Endothelial cell (in vitro differentiated cells): ENCODE data around the gene PTPRN2. TPM values are rescaled to one million over a fixed set of nuclear protein-coding genes. Genes with fewer than 3 reads are reported as not detected.
A peak's percentile ranks its signal among the peaks of the same experiment; 100 is the strongest.
"Not testable (repeated sequence)": the region's sequence is repeated elsewhere in the genome, so short reads cannot be mapped to it uniquely, and the experiment has no call there.

ENCODE experiments used
- DNase-seq: peaks from one replicate; pipeline ENCODE4 v3.0.0; 2021; ENCODE audit warnings: low spot score
- H3K27ac Mint-ChIP-seq: one replicate; pipeline ENCODE4 v1.8.0; 2021; ENCODE audit warnings: mixed read lengths, inconsistent platforms; ENCODE audit not compliant: unreplicated experiment
- H3K27me3 Mint-ChIP-seq: one replicate; pipeline ENCODE4 v1.8.0; 2021; ENCODE audit warnings: mild to moderate bottlenecking, moderate library complexity, mixed read lengths, inconsistent platforms; ENCODE audit not compliant: unreplicated experiment
- H3K36me3 Mint-ChIP-seq: one replicate; pipeline ENCODE4 v1.8.0; 2021; ENCODE audit warnings: mild to moderate bottlenecking, low read depth, mixed read lengths, inconsistent platforms; ENCODE audit not compliant: unreplicated experiment
- H3K4me1 Mint-ChIP-seq: one replicate; pipeline ENCODE4 v1.8.0; 2021; ENCODE audit warnings: mild to moderate bottlenecking, mixed read lengths, inconsistent platforms; ENCODE audit not compliant: unreplicated experiment
- H3K4me3 Mint-ChIP-seq: one replicate; pipeline ENCODE4 v1.8.0; 2021; ENCODE audit warnings: mild to moderate bottlenecking, mixed read lengths, inconsistent platforms; ENCODE audit not compliant: unreplicated experiment
- H3K9me3 Mint-ChIP-seq: one replicate; pipeline ENCODE4 v1.8.0; 2021; ENCODE audit warnings: mixed read lengths, inconsistent platforms; ENCODE audit not compliant: unreplicated experiment
- total RNA-seq: library from RNA; stranded (reverse); fragmentation: NEBNext Ultra II Directional; extraction: Animal tissue kit (Norgen Biotek cat#: 25700); gene quantifications from one replicate; pipeline ENCODE4 v1.2.1, GENCODE V29; 2021; ENCODE audit not compliant: unreplicated experiment
- TF ChIP-seq, protein P1 (sequence below): fragments of 200-600 bp; sonication (generic); IDR thresholded peaks from one replicate; pipeline ENCODE4 v1.5.0; 2021; ENCODE audit warnings: antibody characterized with exemption; ENCODE audit not compliant: unreplicated experiment

Gene PTPRN2
- total RNA-seq, 1 donor from 2014 or later, result 0.18 TPM

- no peak for DNase-seq
- Mint-ChIP-seq H3K4me3 (no peak overlapping the region), H3K9me3 (peaks cover 41% of the 10 kb centered on the region)
Observed at GRCh38 chr7:158406801-158407200, 180.8 kb downstream of the PTPRN2 start.

DNA sequence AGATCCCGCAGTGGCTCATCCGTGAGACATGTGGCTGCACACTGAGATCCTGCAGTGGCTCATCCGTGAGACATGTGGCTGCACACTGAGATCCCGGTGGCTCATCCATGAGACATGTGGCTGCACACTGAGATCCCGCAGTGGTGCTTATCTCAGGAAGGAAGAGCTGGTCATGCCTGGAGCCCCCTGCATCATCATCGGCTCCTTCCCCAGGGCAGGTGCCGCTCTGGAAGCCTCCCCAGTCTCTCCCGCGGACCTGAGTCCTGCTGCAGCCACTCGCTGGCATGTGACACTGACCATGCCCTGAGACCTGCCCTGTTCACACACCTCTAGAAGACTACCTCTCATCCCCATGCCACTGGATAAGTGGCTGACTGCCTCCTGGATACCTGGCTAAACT is 181.3 kb downstream of the PTPRN2 start:
- H3K36me3 Mint-ChIP-seq, result peaks cover 10% of the 10 kb centered on the region
- peaks cover 8% of the 10 kb centered on the region for H3K27me3 Mint-ChIP-seq
- H3K9me3 Mint-ChIP-seq, result peaks cover 44% of the 10 kb centered on the region
- no peak overlapping the region for H3K4me3 Mint-ChIP-seq
- TF ChIP-seq, protein P1, sequence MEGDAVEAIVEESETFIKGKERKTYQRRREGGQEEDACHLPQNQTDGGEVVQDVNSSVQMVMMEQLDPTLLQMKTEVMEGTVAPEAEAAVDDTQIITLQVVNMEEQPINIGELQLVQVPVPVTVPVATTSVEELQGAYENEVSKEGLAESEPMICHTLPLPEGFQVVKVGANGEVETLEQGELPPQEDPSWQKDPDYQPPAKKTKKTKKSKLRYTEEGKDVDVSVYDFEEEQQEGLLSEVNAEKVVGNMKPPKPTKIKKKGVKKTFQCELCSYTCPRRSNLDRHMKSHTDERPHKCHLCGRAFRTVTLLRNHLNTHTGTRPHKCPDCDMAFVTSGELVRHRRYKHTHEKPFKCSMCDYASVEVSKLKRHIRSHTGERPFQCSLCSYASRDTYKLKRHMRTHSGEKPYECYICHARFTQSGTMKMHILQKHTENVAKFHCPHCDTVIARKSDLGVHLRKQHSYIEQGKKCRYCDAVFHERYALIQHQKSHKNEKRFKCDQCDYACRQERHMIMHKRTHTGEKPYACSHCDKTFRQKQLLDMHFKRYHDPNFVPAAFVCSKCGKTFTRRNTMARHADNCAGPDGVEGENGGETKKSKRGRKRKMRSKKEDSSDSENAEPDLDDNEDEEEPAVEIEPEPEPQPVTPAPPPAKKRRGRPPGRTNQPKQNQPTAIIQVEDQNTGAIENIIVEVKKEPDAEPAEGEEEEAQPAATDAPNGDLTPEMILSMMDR, result no peak
- no peaks in the 10 kb centered on the region for H3K4me1 Mint-ChIP-seq
- H3K27ac Mint-ChIP-seq, result peak overlapping the region; percentile 57
- DNase-seq, result no peak

More at GRCh38 chr7:158406801-158407200, 180.8 kb downstream of the PTPRN2 start:
- Mint-ChIP-seq H3K27me3 (peaks cover 6% of the 10 kb centered on the region), H3K36me3 (peaks cover 6% of the 10 kb centered on the region), H3K4me1 (no peaks in the 10 kb centered on the region), H3K27ac (peak overlapping the region; percentile 57)
- TF ChIP-seq, protein P1, result no peak

- not testable (repeated sequence) for H3K4me1 Mint-ChIP-seq, H3K27me3 Mint-ChIP-seq, H3K27ac Mint-ChIP-seq, H3K4me3 Mint-ChIP-seq, DNase-seq
- Mint-ChIP-seq H3K9me3 (peaks cover 41% of the 10 kb centered on the region), H3K36me3 (peaks cover 10% of the 10 kb centered on the region)
Observed at GRCh38 chr7:158405771-158406170, 181.9 kb downstream of the PTPRN2 start.

GRCh38 chr7:158405324-158405723 is 182.3 kb downstream of the PTPRN2 start:
- TF ChIP-seq, protein P1, result no peak
- Mint-ChIP-seq H3K27me3 (peaks cover 6% of the 10 kb centered on the region), H3K4me1 (no peaks in the 10 kb centered on the region), H3K36me3 (peaks cover 11% of the 10 kb centered on the region), H3K4me3 (no peak overlapping the region), H3K9me3 (peaks cover 43% of the 10 kb centered on the region), H3K27ac (no peak overlapping the region)
- no peak for DNase-seq

GRCh38 chr7:158404031-158404761 is 183.4 kb downstream of the PTPRN2 start:
- H3K4me1 Mint-ChIP-seq, result no peaks in the 10 kb centered on the region
- H3K27me3 Mint-ChIP-seq, result peaks cover 8% of the 10 kb centered on the region
- H3K36me3 Mint-ChIP-seq, result peaks cover 14% of the 10 kb centered on the region
- peak overlapping the region; percentile 77 for H3K27ac Mint-ChIP-seq
- TF ChIP-seq, protein P1, result no peak
- peak overlapping the region; percentile 71 for H3K4me3 Mint-ChIP-seq
- no peak for DNase-seq
- H3K9me3 Mint-ChIP-seq, result peaks cover 44% of the 10 kb centered on the region
